Measurements from ENCODE around the gene TYSND1.
"Not testable (repeated sequence)": the region's sequence is repeated elsewhere in the genome, so short reads cannot be mapped to it uniquely, and the experiment has no call there.

TYSND1 gene

GRCh38 chr10:70135046-70135445 lies 11.5 kb downstream of the TYSND1 start:
- DNase-seq (ENCODE audit: extremely low read depth in 1 of 2, low read depth in 1 of 2) = no peak

GRCh38 chr10:70132098-70133029 lies 14.1 kb downstream of the TYSND1 start, which contains the start of gene AIFM2:
Gene AIFM2, minus strand, starts transcription at chr10:70132825. Its CDS starts 8,741 bp downstream, at chr10:70124084.
- peak; percentile 6 to 17 for DNase-seq (ENCODE audit: extremely low read depth in 1 of 2, low read depth in 1 of 2)

GRCh38 chr10:70131560-70131937 lies 15.0 kb downstream of the TYSND1 start:
- no peak for DNase-seq (ENCODE audit: extremely low read depth in 1 of 2, low read depth in 1 of 2)

- no peak for DNase-seq (ENCODE audit: extremely low read depth in 1 of 2, low read depth in 1 of 2)
Observed at GRCh38 chr10:70130878-70131559, 15.5 kb downstream of the TYSND1 start.

GRCh38 chr10:70126700-70127395 lies 19.7 kb downstream of the TYSND1 start:
- DNase-seq (ENCODE audit: extremely low read depth in 1 of 2, low read depth in 1 of 2) = no peak

GRCh38 chr10:70125918-70126552 lies 20.5 kb downstream of the TYSND1 start:
- no peak for DNase-seq (ENCODE audit: extremely low read depth in 1 of 2, low read depth in 1 of 2)

- DNase-seq (ENCODE audit: extremely low read depth in 1 of 2, low read depth in 1 of 2) = no peak
Observed at GRCh38 chr10:70124918-70125317, 21.6 kb downstream of the TYSND1 start.

GRCh38 chr10:70124415-70124814 lies 22.1 kb downstream of the TYSND1 start:
- no peak for DNase-seq (ENCODE audit: extremely low read depth in 1 of 2, low read depth in 1 of 2)

GRCh38 chr10:70123817-70124216 lies 22.7 kb downstream of the TYSND1 start:
- DNase-seq (ENCODE audit: extremely low read depth in 1 of 2, low read depth in 1 of 2) = no peak

GRCh38 chr10:70123166-70123565 lies 23.3 kb downstream of the TYSND1 start:
- DNase-seq (ENCODE audit: extremely low read depth in 1 of 2, low read depth in 1 of 2) = not testable (repeated sequence)

GRCh38 chr10:70122742-70123141 lies 23.8 kb downstream of the TYSND1 start:
- no peak for DNase-seq (ENCODE audit: extremely low read depth in 1 of 2, low read depth in 1 of 2)

GRCh38 chr10:70121281-70121949 lies 25.1 kb downstream of the TYSND1 start:
- DNase-seq (ENCODE audit: extremely low read depth in 1 of 2, low read depth in 1 of 2) = no peak

GRCh38 chr10:70120417-70120816 lies 26.1 kb downstream of the TYSND1 start:
- no peak for DNase-seq (ENCODE audit: extremely low read depth in 1 of 2, low read depth in 1 of 2)

- DNase-seq (ENCODE audit: extremely low read depth in 1 of 2, low read depth in 1 of 2) = no peak
Observed at GRCh38 chr10:70119623-70120022, 26.9 kb downstream of the TYSND1 start.

- no peak for DNase-seq (ENCODE audit: extremely low read depth in 1 of 2, low read depth in 1 of 2)
Observed at GRCh38 chr10:70119197-70119596, 27.3 kb downstream of the TYSND1 start.

GRCh38 chr10:70118196-70118595 lies 28.3 kb downstream of the TYSND1 start:
- DNase-seq (ENCODE audit: extremely low read depth in 1 of 2, low read depth in 1 of 2) = no peak

- no peak for DNase-seq (ENCODE audit: extremely low read depth in 1 of 2, low read depth in 1 of 2)
Observed at GRCh38 chr10:70117646-70118045, 28.9 kb downstream of the TYSND1 start.

- DNase-seq (ENCODE audit: extremely low read depth in 1 of 2, low read depth in 1 of 2) = peak in 1 of 2 donors; percentile 37
Observed at GRCh38 chr10:70115948-70116682, 30.4 kb downstream of the TYSND1 start.

- no peak for DNase-seq (ENCODE audit: extremely low read depth in 1 of 2, low read depth in 1 of 2)
Observed at GRCh38 chr10:70114902-70115301, 31.6 kb downstream of the TYSND1 start.

GRCh38 chr10:70112071-70112470 lies 34.4 kb downstream of the TYSND1 start:
- DNase-seq (ENCODE audit: extremely low read depth in 1 of 2, low read depth in 1 of 2) = no peak

All from stimulated activated CD8-positive, alpha-beta memory T cell treated with anti-CD3 and anti-CD28 coated beads, Interleukin-7, amount 100 ng/mL, for 48 hours (primary cell).